Activated effector memory CD4-positive, alpha-beta T cell treated with Interleukin-2 at 50 U/mL for 16 hours (primary cell): ENCODE results near the gene TNXB.
"Not testable (repeated sequence)": the region's sequence is repeated elsewhere in the genome, so short reads cannot be mapped to it uniquely, and the experiment has no call there.

Experiments
- DNase-seq: peaks from one replicate; pipeline ENCODE4 v3.0.0-alpha.2; 2020

Gene TNXB, protein sequence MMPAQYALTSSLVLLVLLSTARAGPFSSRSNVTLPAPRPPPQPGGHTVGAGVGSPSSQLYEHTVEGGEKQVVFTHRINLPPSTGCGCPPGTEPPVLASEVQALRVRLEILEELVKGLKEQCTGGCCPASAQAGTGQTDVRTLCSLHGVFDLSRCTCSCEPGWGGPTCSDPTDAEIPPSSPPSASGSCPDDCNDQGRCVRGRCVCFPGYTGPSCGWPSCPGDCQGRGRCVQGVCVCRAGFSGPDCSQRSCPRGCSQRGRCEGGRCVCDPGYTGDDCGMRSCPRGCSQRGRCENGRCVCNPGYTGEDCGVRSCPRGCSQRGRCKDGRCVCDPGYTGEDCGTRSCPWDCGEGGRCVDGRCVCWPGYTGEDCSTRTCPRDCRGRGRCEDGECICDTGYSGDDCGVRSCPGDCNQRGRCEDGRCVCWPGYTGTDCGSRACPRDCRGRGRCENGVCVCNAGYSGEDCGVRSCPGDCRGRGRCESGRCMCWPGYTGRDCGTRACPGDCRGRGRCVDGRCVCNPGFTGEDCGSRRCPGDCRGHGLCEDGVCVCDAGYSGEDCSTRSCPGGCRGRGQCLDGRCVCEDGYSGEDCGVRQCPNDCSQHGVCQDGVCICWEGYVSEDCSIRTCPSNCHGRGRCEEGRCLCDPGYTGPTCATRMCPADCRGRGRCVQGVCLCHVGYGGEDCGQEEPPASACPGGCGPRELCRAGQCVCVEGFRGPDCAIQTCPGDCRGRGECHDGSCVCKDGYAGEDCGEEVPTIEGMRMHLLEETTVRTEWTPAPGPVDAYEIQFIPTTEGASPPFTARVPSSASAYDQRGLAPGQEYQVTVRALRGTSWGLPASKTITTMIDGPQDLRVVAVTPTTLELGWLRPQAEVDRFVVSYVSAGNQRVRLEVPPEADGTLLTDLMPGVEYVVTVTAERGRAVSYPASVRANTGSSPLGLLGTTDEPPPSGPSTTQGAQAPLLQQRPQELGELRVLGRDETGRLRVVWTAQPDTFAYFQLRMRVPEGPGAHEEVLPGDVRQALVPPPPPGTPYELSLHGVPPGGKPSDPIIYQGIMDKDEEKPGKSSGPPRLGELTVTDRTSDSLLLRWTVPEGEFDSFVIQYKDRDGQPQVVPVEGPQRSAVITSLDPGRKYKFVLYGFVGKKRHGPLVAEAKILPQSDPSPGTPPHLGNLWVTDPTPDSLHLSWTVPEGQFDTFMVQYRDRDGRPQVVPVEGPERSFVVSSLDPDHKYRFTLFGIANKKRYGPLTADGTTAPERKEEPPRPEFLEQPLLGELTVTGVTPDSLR (N-terminal part only)

DNA sequence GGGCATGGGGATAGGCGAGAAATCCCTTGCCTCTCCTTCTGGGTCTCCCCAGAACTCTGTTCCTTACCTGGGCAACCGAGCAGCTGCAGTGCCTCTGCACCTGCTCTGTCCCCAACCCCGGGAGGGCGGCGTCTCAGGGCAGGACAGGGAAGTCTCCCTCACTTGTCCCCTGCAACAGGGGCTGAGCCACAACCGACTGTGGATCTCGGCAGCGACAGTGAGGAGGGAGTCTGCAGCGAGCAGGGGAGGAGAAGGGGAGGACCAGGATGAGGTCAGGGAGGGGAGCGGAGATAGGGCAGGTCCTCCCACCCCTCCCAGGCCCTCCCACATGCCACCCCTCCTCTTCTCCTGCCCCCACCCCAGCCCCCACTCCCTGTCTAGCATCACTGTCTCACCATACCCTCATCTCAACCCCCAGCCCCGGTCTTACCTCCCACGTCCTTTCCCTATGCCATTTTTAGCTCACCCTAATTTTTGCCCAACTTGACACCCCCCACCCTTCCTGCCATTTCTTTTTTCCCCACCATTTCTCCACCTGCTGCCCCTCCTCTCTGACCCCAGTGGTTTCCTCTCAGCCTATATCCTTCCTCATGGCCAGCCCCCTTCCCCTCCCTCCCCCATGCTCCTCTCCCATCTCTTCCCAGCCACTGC is at the start of gene TNXB:
Gene TNXB, minus strand, starts transcription at position 225 of the 651 bp plus-strand sequence. CDS start 11,140 bp downstream, outside the sequence.
- DNase-seq = no peak

DNA sequence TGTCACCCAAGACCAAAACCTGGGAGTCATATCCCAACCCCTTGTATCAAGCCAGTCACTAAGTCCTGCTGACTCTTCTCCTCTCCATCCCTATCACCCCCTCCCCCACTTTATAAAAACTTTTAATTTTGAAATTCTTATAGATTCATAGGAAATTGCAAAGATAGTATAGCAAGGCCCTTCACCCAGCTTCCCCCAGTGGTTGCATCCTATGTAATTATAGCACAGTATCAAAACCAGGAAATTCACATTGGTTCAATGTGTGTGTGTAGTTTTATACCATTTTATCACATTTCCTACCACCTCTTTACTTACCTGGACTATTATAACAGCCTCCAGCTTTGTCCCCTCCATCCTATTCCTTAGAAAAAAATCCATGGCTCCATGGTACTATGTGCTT is 48.9 kb upstream of the TNXB start:
- no peak for DNase-seq

DNA sequence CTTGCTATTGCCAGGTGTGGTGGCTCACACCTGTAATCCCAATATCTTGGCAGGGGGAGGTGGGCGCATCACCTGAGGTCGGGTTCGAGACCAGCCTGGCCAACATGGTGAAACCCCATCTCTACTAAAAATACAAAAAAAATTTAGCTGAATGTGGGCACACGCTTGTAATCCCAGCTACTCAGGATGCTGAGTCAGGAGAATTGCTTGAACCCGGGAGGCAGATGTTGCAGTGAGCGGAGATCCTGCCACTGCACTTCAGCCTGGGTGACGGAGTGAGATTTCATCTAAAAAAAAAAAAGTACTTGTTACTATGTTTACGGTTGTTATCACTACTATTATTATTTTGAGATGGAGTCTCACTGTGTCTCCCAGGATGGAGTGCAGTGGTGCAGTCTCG is 47.8 kb upstream of the TNXB start:
- no peak for DNase-seq

DNA sequence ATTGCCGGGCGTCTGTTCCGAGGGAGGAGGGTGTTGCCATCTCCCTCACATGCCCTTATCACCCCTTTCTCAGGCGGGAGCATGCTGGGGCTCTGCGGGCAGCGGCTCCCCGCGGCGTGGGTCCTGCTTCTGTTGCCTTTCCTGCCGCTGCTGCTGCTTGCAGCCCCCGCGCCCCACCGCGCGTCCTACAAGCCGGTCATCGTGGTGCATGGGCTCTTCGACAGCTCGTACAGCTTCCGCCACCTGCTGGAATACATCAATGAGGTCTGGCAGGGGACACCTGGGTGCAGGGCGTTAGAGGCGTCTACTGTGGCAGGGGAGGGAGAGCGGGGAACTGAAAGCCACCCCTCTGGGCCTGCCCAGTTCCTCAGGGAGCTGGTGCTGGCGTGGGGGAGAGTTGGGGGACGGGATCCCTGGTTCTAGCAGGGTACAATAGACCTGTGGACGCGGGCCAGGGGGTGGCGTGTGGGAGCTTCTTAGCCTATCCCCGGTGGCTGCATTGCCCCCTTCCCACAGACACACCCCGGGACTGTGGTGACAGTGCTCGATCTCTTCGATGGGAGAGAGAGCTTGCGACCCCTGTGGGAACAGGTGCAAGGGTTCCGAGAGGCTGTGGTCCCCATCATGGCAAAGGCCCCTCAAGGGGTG is 45.5 kb upstream of the TNXB start:
- DNase-seq = peak; percentile 53

DNA sequence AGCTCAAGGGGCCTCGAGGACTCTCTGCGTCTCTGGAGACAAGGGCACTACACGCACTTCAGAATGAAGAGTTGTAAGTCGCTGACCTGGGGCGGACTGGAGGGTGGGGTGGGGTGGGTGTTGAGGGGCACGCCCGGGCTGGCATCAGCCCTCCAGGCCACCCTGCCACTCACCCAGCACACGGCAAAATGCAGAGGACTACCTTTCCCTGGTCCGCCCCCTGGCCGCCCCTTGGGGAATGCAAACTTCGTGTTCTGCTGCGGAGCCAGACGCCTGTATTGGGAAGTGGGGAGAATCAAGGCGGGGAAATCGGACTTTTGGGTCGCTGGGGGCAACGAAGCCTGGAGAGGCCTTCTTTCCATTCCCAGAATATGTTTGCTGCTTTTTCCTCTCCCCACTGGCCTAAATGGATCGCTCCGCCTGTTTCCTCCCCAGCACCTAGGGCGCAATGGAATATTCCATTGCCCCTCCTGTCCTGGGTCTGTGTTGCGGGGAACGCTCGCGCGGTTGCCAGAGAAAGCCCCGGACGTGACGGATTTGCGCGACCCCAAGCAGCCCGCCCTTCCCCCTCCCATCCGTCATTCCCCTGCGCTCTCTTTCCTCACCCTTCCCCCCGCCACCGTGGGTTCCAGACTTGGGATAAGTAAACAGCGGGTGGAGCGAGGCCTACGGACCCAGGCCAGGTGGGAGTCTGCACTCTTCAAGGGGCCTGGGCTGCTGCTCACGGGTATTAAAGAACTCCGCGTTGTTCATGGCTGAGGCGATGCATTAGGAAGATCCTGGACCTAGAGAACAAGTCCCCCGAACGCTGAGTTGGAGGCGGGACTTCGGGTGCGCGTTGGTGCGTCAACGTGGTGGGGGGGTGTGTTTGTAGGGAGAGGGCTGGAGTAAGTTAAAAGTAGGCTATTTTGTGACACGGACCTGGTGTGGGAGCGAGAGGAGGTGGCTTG is 44.7 kb upstream of the TNXB start, which contains the start of gene PPT2:
Gene PPT2, plus strand, starts transcription at position 578 of the 950 bp plus-strand sequence. CDS start 454 bp downstream, outside the sequence.
- peak; percentile 45 for DNase-seq

DNA sequence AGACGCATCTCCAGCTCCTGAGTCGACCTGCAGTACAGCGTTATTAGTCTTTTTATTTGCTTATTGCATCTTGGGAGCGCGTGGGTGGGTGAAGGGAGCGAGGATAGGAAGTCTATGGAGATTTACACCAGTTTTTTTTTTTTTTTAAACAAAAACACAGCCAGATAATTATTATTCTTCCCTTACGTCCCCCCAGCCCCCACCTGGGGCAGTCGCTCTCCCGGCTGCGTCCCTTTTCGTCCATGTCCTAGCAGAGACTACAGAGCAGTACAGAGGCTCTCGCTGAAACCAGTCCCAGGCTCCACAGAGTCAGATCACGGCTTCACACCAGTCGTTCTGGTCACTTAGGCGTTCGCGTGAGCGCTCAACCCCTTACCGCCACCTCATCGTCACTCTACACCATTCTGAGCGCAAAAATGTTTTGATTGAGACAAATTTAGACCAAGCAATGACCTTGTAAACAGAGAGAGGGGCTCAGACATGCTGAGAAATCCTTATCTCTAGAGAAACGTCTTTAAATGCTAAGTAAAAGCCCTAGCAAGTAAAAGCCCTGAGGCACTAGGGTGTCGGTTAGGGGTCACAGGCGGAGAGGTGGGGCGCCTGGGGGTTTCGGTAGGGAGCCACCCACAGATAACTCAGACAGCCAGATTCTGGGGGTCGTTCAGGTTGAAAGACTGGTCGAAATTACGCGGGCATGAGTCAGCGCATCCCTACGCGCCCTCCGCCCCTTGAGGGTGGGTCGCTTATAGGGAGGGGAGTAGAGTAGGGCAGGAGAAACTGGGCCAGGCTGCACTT is 43.8 kb upstream of the TNXB start:
- DNase-seq = no peak

DNA sequence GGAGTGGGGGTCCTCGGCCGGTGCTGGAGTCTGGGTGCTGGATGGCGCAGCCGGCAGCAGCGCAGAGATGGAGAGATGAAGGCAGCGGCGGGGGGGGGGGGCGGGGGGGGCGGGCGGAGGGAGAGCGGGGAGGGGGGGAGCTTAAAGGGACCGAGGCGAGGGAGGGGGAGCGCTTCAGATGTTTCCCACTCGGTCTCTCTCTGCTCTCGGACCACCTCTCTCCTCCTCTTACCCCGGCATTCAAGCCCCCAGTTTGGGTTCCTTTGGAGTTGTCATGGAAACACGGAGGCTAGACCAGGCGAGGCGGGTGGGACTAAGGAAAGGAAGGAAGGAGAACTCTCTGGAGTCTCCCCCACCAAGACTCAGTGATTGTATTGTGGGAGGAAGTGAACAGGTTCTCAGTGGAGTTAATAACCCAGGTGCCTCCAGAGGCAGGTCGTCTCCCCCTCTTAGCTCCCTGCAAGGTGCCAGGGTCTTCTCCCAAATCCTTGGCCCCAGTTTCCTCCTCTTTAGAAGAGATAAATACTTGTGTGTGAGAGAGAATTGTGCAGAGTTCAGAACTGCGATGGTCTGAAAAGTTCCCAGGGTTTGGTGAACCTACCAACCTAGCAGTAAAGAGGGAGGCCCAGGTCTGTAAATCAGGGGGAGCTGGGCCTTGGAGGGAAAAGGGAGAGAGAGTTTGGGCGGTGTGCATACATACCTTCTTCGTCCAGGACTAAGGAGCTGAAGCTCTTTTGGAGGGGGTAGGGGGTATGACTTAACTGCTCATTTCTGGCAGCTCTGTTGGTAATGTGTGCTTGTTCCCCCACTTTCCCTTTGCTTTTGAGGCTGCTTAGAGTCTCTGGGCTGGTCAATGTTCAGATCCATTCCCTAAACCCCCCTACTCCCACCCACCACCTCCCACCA is 43.0 kb upstream of the TNXB start, which contains the start of gene PRRT1:
Gene PRRT1, minus strand, starts transcription at position 77 of the 906 bp plus-strand sequence. CDS start 112 bp downstream, outside the sequence.
- no peak for DNase-seq

DNA sequence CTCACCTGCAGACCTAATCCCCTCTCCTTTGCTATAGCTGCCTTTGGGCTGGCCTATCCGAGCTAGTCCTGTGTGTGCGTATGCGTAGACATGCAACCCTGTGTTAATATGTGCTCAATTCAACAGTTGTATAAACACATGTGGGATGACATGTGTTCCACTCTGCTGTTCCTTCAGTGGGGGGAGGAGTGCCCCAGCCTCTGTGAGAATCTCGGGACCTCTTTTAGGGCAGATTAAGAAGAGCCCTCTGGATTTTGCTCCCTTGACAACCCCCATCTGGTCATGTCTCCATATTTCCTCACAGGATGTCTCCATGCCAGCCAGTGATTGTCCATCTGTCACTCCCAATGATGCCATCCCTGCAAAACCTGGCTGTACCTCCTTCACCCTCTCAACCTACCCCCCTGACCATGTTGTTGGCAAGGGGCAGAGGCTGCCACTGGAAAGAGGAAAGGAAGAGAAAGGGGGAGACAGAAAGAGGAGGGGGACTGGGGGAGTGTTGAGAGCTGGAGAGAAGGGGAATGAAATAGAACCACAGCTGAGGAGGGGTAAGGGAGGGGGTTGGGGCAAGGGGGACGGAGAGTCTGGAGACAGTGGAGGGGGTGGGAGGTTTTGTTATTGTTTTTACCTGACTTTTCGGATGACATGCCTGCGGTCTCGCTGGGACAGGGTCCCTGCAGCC is 42.2 kb upstream of the TNXB start:
- no peak for DNase-seq

DNA sequence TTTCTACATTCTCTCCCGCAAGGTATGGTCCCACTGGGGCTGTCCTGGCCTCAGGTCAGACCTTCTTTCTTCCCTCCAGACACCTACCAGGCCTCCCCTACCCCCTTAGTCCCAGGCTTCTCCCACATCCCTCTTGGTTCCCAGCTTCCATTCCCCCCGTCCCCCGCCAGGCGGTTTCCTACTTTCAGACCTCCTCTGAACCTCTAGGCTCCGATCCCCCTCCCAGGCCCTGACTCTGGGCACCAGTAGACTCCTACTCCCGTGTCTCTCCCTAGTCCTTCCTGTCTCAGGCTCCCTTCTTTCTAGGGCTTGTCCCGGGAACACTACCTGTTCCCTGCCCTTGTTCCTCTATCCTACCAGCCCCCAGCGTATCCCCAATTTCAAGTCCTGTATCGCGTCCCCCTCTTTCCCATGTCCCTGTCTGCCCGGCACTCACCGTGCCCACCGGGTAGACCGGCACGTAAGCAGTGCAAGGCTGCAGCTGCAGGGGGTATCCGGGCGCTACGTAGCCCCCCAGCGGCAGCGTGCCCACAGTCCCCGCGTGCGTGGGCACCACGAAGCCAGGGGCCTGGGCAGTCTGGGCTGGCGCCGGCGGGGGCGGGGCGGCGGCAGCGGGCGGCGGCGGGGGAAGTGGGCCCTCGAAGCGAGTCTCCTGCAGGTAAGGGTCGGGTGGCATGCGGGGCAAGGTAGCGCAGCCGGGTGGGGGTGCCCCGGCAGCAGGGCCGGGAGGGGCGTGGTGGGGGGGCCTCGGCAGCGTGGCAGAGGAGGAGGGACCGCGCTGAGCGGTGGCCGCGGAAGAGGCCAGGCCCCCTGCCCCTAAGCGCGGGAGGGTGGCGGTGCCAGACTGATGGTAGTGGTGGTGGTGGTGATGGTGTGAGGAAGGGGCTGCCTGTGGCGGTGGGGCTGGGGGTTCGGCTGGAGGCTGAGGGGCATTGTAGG is 41.1 kb upstream of the TNXB start:
- no peak for DNase-seq

DNA sequence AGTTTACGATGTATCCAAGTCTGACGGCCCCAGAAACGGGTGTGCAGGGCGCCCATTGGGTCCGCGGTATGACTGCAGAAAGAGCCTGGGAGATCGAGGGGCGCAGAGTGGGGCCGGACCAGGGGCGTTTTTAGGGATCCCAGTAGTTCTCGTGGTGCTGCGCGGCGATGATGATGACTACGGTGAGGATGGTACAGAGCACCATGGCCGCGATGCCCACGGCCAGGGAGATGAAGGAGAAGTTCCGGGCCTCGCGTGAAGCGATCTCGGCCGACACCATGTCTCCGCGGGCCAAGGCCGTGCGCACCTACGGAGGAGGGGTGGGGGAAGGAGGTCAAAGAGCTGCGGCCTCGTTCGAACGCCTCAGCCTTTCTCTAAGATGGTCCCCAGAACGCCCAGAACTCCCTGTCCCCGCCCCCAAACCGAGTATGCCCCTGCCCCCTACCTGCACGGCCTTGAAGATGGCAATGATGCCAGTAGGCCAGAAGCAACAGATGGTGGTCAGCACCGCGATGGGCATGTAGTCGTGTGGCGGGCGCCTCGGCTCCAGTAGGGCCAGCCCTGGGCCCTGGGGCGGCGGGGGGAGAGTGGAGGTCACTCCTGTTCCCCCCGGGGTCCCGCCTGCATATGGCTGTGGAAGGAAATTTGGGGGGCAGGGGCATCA is 40.1 kb upstream of the TNXB start:
- no peak for DNase-seq

DNA sequence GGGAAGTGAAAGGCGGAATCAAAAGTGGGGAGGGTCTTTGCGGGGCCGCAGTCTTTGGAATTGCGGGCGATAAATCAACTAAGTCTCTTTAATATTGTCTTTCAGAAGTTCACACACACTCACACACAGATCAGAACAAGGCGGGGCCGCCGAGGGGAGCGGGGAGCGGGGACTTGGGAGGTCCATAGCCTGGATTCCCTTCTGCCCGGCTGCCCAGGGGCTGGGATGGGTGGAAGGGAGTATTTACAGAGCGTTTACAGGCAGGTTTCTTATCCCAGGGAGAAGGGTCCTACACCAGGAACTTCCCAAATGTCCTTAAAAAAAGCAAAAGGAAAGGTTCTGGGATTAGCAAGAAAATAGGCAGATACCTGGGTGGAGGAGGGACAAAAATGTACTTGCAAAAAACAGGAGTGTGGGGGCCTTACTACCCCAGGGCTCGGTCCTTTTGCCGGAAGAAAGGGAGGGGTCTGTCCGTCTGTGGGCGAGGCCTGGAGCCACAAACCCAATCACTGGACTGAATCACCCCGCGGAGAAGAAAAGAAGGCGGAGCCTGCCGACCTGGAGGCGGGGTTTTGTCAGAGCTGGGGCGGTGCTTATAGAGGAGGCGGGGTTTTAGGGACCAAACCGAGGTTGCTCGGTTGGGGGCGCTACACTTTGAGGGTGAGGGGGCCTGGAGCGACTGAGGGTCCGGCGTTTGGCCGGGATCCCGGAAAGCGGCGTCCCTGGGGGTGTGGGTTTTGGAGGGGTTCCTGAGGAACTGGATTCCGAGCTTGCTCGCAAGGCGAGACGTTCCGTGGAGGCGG is 39.4 kb upstream of the TNXB start:
- peak; percentile 50 for DNase-seq

DNA sequence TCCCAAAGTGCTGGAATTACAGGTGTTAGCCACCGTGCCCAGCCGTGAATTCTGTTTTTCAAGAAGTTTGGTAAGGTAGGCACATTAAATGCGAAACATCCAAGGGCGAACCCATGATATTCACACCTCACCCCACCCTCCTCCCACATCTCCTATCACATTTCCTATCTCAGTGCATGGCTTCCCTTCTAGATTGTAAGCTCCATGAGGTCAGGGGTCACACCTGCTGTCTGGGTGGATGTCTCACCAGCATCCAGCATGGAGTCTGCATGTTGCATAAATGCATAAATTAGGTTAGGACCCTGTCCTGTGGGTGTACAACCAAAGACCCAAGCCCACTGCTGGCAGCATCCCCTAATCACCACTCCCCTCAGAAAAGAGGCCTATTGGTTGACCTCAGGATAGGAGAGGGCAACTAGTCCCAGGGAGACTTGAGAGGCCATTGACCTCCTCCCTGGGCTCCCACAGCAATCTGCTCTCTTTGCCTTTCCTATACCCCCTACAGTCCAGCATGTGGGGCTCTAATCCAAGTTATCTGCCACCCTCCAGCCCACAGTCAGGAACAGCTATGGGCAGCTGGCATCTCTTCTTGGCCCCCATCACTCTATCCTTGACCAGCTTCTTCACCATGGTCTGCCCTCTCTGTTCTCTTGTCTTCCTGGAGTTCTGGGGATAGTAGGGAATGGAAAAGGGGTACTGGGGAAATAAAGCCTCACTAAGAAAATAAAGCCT is 38.4 kb upstream of the TNXB start:
- no peak for DNase-seq

DNA sequence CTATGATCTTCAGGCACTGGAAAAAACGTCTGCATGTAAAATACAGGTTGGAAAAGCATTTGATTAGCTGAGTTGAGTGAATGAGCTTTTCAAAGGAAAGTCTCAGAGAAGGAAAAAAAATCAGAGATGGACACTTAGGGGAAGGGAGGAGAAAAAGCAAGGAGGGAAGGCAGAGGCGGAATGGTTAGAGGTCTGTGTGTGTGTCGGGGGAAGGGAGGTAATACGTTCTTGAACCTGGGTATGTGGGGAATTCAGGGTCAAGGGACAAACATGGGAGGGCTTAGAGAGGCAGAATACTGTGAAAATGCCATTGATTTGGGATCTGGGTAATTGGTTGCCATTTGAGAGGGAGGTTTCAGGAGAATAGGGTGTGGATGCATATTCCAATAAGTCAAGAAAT is 37.5 kb upstream of the TNXB start:
- no peak for DNase-seq

DNA sequence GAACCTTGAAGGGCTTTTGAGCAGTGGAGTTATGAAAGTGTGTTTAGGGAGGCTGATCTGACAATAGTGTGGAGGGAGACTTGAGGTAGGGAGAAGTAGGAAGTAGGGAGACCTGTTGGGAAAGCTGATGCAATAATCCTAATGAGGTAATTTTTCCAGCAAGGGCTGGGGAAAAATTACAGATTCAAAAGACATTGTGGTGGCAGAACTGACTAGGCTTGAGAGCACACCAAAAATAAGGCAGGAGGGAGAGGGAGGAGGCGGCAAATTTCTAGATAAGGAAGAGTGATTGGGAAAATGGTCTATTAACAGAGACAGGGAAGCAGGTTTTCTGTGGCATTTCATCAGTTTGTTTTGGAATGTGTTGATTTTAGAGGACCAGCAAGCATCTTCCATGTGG is 37.1 kb upstream of the TNXB start:
- DNase-seq = no peak

DNA sequence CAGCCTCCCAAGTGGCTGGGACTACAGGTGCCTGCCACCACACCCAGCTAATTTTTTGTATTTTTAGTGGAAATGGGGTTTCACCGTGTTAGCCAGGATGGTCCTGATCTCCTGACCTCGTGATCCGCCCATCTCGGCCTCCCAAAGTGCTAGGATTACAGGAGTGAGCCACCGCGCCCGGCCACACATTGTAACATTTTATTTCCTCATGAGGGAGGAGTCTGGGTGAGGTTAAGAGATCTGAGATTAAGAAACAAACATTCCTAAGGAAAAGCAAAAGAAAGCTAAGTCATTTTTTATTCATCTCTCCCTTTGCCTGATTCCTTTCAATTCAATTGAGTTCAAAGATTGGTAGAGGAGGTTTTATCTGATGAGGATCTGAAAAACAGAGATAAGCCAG is 35.1 kb upstream of the TNXB start:
- DNase-seq = not testable (repeated sequence)
